ENCODE measurements around the gene SLC28A1.

Gene SLC28A1

GRCh38 chr15:84883916-84884781 lies at the start of gene SLC28A1:
SLC28A1 (plus strand) TSS chr15:84884662; CDS start chr15:84887761, 3,099 bp downstream.
- no peak for DNase-seq (ENCODE audit: low spot score)

- DNase-seq (ENCODE audit: low spot score): no peak
These were observed 49.5 kb upstream of the SLC28A1 start for GRCh38 chr15:84834969-84835368.

GRCh38 chr15:84835661-84836337 lies 48.7 kb upstream of the SLC28A1 start:
- no peak for DNase-seq (ENCODE audit: low spot score)

- DNase-seq (ENCODE audit: low spot score): no peak
These were observed 47.6 kb upstream of the SLC28A1 start for GRCh38 chr15:84836844-84837243.

- DNase-seq (ENCODE audit: low spot score): no peak
These were observed 44.7 kb upstream of the SLC28A1 start for GRCh38 chr15:84839714-84840113.

- DNase-seq (ENCODE audit: low spot score): no peak
These were observed 44.2 kb upstream of the SLC28A1 start for GRCh38 chr15:84840255-84840654.

- no peak for DNase-seq (ENCODE audit: low spot score)
These were observed 43.6 kb upstream of the SLC28A1 start for GRCh38 chr15:84840741-84841429.

- DNase-seq (ENCODE audit: low spot score): no peak
These were observed 41.7 kb upstream of the SLC28A1 start for GRCh38 chr15:84842781-84843180.

- DNase-seq (ENCODE audit: low spot score): no peak
These were observed 39.5 kb upstream of the SLC28A1 start for GRCh38 chr15:84844964-84845363.

GRCh38 chr15:84845631-84846030 lies 38.8 kb upstream of the SLC28A1 start:
- DNase-seq (ENCODE audit: low spot score): peak; percentile 20

- DNase-seq (ENCODE audit: low spot score): no peak
These were observed 38.2 kb upstream of the SLC28A1 start for GRCh38 chr15:84846269-84846668.

- DNase-seq (ENCODE audit: low spot score): no peak
These were observed 37.1 kb upstream of the SLC28A1 start for GRCh38 chr15:84847382-84847781.

GRCh38 chr15:84852212-84852611 lies 32.2 kb upstream of the SLC28A1 start:
- DNase-seq (ENCODE audit: low spot score): no peak

GRCh38 chr15:84855136-84855535 lies 29.3 kb upstream of the SLC28A1 start:
- no peak for DNase-seq (ENCODE audit: low spot score)

GRCh38 chr15:84855765-84856164 lies 28.7 kb upstream of the SLC28A1 start:
- no peak for DNase-seq (ENCODE audit: low spot score)

- DNase-seq (ENCODE audit: low spot score): no peak
These were observed 27.6 kb upstream of the SLC28A1 start for GRCh38 chr15:84856731-84857417.

GRCh38 chr15:84857418-84858004 lies 27.0 kb upstream of the SLC28A1 start:
- no peak for DNase-seq (ENCODE audit: low spot score)

GRCh38 chr15:84858231-84858630 lies 26.2 kb upstream of the SLC28A1 start:
- DNase-seq (ENCODE audit: low spot score): no peak

- no peak for DNase-seq (ENCODE audit: low spot score)
These were observed 25.3 kb upstream of the SLC28A1 start for GRCh38 chr15:84859144-84859543.

- no peak for DNase-seq (ENCODE audit: low spot score)
These were observed 24.8 kb upstream of the SLC28A1 start for GRCh38 chr15:84859651-84860050.

- no peak for DNase-seq (ENCODE audit: low spot score)
These were observed 22.7 kb upstream of the SLC28A1 start for GRCh38 chr15:84861781-84862180.

All from CD4-positive, alpha-beta T cell treated with Interleukin-6 at 100 ng/mL for 8 hours (primary cell).